ENCODE measurements around the gene CABP7.

The CABP7 gene

DNA sequence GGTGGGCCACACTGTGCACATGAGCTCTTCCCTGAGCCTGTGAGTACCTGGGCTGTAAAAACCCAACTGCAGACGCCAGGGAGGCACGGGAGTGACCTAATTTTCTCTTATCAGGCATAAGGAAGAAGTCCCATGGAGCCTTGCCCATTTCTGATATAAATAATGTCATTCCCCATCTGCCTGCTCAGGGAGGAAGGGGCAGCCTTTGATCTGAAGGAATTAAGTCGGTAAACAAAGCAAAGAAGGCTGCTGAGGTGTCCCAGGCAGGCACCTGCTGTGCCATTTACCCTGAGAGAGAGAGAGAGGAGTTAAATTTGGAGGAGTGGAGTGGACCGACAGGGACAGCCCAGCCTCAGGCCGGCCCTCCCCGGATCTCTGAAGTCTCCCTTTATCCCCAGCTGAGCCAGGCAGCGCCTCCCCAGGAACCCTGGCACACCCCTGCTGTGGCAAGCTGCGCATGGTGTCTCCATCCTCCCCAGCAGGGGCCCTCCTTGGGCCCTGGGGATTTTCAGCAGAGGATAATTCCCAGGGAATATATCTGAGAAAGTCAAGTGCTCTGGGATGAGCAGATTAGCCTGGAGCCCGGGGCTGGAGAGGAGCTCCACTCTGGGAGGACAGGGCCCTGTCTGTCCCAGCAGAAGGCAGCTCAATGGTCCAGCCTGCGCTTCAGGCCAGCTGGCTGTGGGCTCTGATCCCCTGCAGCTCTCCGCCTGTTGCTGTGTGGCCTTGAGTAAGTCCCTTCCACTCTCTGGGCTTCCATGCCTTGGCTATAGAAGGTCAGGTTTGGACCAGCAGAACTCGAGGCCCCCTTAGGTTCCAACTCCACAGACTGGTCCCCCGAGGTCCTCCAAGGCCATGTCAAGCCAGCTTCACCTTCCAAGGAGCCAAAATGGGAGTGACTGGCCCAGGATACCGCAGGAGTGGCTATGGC, 17.5 kb upstream of the CABP7 start:
- DNase-seq (ENCODE audit: low read depth), result no peak

- DNase-seq (ENCODE audit: low read depth), result no peak
Observed at GRCh38 chr22:29702931-29703501, 16.8 kb upstream of the CABP7 start.

DNA sequence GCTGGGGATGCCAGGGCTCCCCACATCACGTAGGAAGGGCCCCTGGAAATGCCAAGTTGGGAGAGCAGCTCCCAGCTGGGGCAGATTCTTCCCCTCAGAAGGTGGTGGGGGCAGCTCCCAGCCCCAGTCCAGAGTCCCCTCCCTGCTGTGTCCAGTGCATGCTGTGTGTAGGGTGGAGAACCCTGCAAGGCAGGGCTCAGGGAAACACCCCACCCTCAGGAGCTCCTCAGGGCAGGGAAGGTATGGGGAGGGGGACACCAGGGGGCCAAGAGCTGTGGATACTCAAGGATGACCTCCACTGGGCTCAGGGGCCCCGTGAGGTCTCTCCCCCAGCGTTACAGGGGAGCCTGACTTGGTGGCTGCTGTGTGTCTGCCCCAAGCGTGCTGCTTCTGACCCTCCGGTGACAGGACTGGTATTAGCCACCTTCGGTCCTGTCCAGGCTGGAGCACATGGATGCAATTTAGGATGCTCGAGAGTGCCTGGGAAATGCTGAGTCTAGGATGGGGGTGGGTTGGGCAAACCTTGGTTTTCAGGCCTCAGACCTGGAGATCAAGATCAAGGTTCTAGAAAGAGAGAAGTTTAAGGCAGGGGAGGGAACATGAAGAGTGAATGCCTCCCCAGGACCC, 16.1 kb upstream of the CABP7 start:
- DNase-seq (ENCODE audit: low read depth), result no peak

- DNase-seq (ENCODE audit: low read depth), result no peak
Observed at GRCh38 chr22:29704528-29705285, 15.1 kb upstream of the CABP7 start.

- no peak for DNase-seq (ENCODE audit: low read depth)
Observed at GRCh38 chr22:29705651-29706050, 14.2 kb upstream of the CABP7 start.

- DNase-seq (ENCODE audit: low read depth), result no peak
Observed at GRCh38 chr22:29706486-29706885, 13.3 kb upstream of the CABP7 start.

DNA sequence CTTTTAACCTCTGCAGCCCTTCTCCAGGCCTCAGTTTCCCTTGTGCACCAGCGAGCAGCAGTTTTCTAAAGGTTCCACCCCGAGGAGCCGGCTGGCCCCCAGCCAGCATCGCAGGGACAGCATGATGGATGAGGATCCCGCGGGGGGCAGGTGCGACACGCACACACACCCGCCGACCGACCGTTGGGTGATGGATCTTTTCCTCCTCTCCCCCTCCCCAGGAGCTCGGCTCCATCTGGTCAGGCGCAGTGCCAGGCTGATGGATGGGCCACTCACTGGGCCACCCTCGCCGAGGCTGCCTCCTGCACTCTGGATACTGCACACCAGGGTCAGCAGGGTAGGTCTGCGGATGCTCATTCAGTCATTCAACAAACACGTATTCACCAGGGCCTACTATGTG, 12.8 kb upstream of the CABP7 start:
- DNase-seq (ENCODE audit: low read depth), result no peak

DNA sequence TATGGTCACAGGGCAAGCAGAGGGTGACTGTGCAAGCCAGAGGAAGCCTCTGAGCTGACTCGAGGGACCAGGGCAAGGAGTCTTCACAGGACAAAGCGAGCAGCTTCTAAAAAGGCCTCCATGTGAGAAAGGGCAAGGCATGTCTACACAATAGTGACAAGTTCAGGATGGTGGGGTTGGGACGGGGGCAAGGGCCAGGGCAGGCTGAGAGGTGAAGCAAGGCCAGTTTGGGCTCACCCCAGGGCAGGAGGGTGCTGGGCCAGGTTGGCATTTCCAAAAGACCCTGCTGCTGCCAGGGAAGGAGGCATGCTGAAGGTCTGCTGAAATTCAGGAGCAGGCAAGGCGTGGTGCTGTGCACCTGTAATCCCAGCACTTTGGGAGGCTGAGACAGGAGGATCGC, 12.3 kb upstream of the CABP7 start:
- DNase-seq (ENCODE audit: low read depth), result no peak

DNA sequence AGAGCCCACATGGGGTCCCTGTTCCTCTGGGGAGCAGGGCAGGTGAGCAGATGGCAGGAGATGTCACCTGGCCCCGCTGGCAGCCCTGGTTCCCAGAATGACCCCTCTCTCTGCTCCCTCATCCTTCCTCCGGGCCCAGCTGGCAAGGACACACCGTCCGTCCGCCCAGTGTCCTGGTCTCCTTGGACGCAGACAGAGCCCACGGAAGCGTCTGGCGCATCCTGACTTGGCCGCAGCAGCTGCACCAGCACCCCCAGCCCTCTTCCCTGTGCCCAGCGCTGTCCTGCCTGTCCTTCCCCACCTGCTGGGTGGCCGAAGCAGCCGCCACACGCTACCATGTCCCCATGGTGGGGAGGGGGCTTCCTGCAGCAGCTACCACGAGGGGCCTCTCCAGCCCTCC, 9.6 kb upstream of the CABP7 start:
- no peak for DNase-seq (ENCODE audit: low read depth)

DNA sequence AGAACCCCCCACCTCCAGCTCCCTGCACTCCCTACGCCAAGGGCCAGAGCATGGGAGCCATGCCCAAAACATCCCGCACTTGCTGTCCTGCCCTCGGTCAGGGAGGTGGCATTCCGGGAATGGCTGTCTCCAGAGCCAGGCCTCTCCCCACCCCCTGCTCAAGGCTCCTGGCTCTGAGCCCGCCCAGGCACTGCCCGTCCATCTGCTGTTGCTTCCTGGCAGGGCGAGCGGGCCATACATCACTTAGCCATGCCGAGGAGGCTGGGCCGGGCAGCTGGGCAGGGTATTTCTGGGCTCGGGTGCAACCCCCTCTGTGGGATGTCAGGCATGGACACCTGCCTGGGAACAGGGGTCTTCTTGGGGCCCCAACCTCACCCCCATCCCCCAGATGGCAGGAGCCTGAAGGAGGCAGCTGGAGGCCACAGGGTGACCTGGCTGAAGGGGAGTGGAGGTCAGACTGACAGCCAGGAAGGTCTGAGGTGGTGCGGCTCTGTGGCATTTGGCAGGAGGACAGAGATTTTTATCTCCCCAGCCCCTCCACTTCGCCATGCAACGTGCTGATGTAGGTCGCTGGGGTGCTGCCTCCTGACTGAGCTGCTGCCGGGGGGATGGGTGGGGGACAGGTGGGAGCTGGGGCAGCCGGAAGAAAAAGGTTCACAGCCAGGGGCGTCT, 8.7 kb upstream of the CABP7 start:
- DNase-seq (ENCODE audit: low read depth), result no peak

DNA sequence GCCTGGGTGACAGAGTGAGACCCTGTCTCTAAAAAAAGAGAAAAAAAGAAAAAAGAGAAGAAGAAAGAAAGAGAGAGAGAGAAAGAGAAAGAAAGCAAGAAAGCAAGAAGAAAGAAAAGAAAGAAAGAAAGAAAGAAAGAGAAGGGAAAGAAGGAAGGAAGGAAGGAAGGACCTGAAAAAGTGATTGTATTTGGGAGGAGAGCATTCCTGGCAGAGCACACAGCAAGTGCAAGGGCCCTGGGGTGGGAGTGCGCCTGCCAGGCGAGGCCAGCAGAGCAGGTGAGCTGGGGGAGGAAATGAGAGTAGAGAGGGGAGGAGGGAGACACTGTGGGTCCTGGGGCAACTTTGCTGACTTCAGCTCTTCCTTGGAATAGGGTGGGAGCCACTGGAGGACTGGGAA, 7.7 kb upstream of the CABP7 start:
- no peak for DNase-seq (ENCODE audit: low read depth)

GRCh38 chr22:29713156-29713727, 6.6 kb upstream of the CABP7 start:
- no peak for DNase-seq (ENCODE audit: low read depth)

DNA sequence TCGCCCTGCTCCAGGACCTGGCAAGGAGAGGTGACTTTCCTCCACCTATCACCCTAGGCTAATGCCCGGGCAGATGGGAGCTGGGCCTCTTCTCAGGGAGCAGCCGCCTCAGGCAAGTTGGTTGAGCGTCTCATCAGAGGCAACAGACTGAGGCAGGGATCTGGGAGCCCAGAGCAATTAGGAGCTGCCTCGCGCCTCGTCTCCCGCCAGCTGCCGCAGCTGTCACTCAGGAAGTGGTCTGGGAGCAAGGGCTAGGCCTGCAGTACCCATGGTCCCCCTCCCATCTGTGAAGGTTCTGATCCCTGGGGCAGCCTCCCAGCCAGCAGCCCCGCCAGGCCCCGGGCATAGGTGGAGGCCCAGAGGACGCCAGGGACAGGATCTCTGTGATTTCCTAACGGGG, 4.6 kb upstream of the CABP7 start:
- no peak for DNase-seq (ENCODE audit: low read depth)

DNA sequence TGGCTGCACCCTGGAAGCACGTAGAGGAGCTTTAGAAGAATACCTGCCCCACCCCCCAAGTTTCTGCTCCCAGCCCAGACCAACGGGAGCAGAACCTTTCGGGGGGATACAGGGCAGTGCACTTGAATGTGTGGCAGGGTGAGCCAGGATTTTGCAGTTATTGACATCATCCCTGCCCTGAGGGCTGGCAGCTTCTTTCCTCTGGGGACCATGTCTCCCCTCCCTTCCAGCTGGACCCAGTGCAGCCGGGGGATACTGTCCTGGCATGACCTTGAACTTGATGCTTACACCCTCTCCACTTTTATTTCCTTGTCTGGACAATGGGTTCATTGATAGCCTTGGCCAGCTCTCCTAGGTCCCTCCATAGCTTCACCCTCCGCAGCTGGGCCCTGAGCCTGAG, 4.1 kb upstream of the CABP7 start:
- no peak for DNase-seq (ENCODE audit: low read depth)

- DNase-seq (ENCODE audit: low read depth), result no peak
Observed at GRCh38 chr22:29716814-29717545, 2.8 kb upstream of the CABP7 start.

GRCh38 chr22:29717789-29718188, 2.0 kb upstream of the CABP7 start:
- DNase-seq (ENCODE audit: low read depth), result no peak

GRCh38 chr22:29718949-29719898, 579 bp upstream of the CABP7 start:
- DNase-seq (ENCODE audit: low read depth), result no peak

DNA sequence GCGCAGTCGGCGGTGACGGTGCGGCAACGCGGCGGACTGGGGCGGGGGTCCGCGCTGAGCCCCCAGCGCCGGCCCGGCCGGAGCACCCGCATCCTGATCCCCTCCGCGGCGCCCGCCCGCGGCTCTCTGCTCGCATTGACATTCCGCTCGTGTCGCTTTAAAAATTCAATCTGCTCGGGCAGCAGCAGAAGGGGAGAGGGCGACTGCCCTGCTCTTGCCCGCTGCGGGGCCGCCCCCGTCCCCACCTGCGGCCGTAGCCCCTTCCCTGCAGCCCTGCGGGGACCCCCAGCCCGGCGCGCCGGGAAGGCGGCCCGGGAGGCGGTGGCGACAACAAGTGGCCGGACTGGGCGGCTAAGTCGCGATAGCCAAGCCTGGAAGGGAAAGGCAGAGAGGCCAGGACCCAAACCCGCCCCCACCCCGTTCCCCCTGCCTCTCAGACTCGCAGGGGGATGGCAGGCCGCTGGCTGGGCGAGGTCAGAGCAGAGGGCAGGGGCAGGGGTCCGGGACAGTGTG, 1.1 kb downstream of the CABP7 start:
- no peak for DNase-seq (ENCODE audit: low read depth)

GRCh38 chr22:29722151-29722550, 2.3 kb downstream of the CABP7 start:
- DNase-seq (ENCODE audit: low read depth), result no peak

GRCh38 chr22:29722587-29722986, 2.8 kb downstream of the CABP7 start:
- no peak for DNase-seq (ENCODE audit: low read depth)
